Cardiac muscle cell (in vitro differentiated cells and primary cell): Measurements from ENCODE around the gene RIPOR2. TPM values are rescaled to one million over a fixed set of nuclear protein-coding genes. Genes with fewer than 3 reads are reported as not detected.

Experiments
- DNase-seq, 2 donors: peaks; one replicate each; pipeline versions ENCODE4 v3.0.0 to v3.0.0-alpha.2; 2010 to 2017; ENCODE audit warnings: low read depth in 1 of 2, low spot score in 1 of 2
- H3K27ac ChIP-seq: fragments of 200-600 bp; sonication (generic); 2 replicates; pipeline ENCODE4 v1.5.1; 2016
- H3K27me3 ChIP-seq: fragments of 200-600 bp; sonication (generic); 2 replicates; pipeline ENCODE4 v1.6.0; 2016; ENCODE audit warnings: control low read depth
- H3K36me3 ChIP-seq: fragments of 200-600 bp; sonication (generic); 2 replicates; pipeline ENCODE4 v1.5.1; 2016; ENCODE audit warnings: control low read depth
- H3K4me1 ChIP-seq: fragments of 200-600 bp; sonication (generic); 2 replicates; pipeline ENCODE4 v1.8.1; 2017; ENCODE audit warnings: low read depth, mild to moderate bottlenecking, mixed run types
- H3K4me3 ChIP-seq: fragments of 200-600 bp; sonication (generic); 2 replicates; pipeline ENCODE4 v1.5.1; 2016; ENCODE audit warnings: mild to moderate bottlenecking
- H3K9me3 ChIP-seq: fragments of 200-600 bp; sonication (generic); 2 replicates; pipeline ENCODE4 v1.5.1; 2017; ENCODE audit warnings: low read depth, mild to moderate bottlenecking, control low read depth
- CTCF ChIP-seq: IDR thresholded peaks from 2 replicates; pipeline ENCODE4 v1.5.1; 2012; ENCODE audit warnings: low read depth, mild to moderate bottlenecking, low read length
- polyA plus RNA-seq: library from polyadenylated mRNA; unstranded; fragments of >200 nt; fragmentation: Nextera tagmentation; extraction: Ambion mirVana; gene quantifications from 2 replicates; pipeline ENCODE4 v1.2.1, GENCODE V29; 2016
- total RNA-seq: library from RNA; depleted of rRNA; stranded (reverse); fragments of >200 nt; gene quantifications from 2 replicates; pipeline ENCODE4 v1.2.3, GENCODE V29; 2016

Gene RIPOR2
- total and polyA plus RNA-seq, 2 experiments from 2014 or later: 2.2 to 6.9 TPM

DNA sequence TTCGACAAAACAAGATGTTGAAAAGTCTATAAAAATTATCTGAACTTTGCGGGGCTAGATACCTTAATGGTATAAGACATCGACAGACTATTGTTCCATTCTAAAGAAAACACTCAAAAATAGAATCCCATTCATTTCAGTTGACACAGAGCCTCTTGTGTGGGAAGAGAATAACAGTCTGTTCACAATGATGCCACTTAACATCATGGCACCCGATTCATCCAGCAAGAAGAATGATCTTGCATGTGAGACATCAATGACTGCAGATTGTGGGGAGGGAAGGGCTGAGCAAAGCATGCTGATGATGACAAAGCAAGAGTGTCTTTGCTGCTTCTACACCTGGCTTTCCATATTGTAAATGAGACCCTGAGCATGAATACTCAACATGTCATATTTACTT, 87.3 kb downstream of the RIPOR2 start:
- Histone ChIP-seq H3K27ac (no peak overlapping the region), H3K4me3 (no peak overlapping the region), H3K4me1 (no peaks in the 10 kb centered on the region), H3K27me3 (no peaks in the 10 kb centered on the region), H3K36me3 (no peaks in the 10 kb centered on the region), H3K9me3 (no peaks in the 10 kb centered on the region)
- no peak for TF ChIP-seq CTCF
- no peak for DNase-seq

DNA sequence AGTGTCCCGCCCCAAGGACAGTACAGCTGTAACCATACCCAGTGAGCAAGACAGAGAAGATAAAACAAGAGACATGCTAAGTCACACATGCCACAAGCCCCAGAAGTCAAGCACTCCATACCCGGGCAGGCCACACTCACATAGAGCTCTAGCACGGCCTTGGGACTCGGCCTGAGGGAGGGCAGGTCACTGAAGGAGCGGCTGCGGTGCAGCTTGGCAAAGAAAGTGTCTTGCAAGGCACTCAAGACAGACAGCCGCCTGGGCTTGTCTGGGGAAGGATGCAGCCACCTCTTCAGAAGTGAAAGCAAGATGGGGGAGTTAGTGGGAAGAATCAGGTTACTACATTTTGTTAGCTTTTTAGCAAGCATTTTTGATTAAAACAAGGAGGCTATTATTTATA, 88.4 kb downstream of the RIPOR2 start:
- Histone ChIP-seq H3K4me1 (no peaks in the 10 kb centered on the region), H3K4me3 (no peak overlapping the region), H3K36me3 (no peaks in the 10 kb centered on the region), H3K27me3 (no peaks in the 10 kb centered on the region), H3K27ac (no peak overlapping the region), H3K9me3 (no peaks in the 10 kb centered on the region)
- TF ChIP-seq CTCF: no peak
- no peak for DNase-seq

- H3K27me3 ChIP-seq: no peaks in the 10 kb centered on the region
- H3K9me3 ChIP-seq: no peaks in the 10 kb centered on the region
- TF ChIP-seq CTCF: no peak
- H3K27ac ChIP-seq: no peak overlapping the region
- H3K36me3 ChIP-seq: no peaks in the 10 kb centered on the region
- no peak overlapping the region for H3K4me3 ChIP-seq
- no peaks in the 10 kb centered on the region for H3K4me1 ChIP-seq
- DNase-seq: no peak
Observed at GRCh38 chr6:24845578-24845977, 90.2 kb downstream of the RIPOR2 start.

GRCh38 chr6:24844903-24845302, 90.9 kb downstream of the RIPOR2 start:
- H3K4me3 ChIP-seq: no peak overlapping the region

GRCh38 chr6:24844061-24844460, 91.7 kb downstream of the RIPOR2 start:
- no peaks in the 10 kb centered on the region for H3K4me1 ChIP-seq
- no peak overlapping the region for H3K27ac ChIP-seq
- H3K4me3 ChIP-seq: no peak overlapping the region
- no peaks in the 10 kb centered on the region for H3K9me3 ChIP-seq
- no peaks in the 10 kb centered on the region for H3K27me3 ChIP-seq
- no peak for TF ChIP-seq CTCF
- no peak for DNase-seq
- no peaks in the 10 kb centered on the region for H3K36me3 ChIP-seq

More at GRCh38 chr6:24844903-24845302, 90.9 kb downstream of the RIPOR2 start:
- H3K9me3 ChIP-seq: no peaks in the 10 kb centered on the region
- DNase-seq: no peak
- TF ChIP-seq CTCF: no peak
- H3K27me3 ChIP-seq: no peaks in the 10 kb centered on the region
- no peaks in the 10 kb centered on the region for H3K4me1 ChIP-seq
- no peak overlapping the region for H3K27ac ChIP-seq
- no peaks in the 10 kb centered on the region for H3K36me3 ChIP-seq

GRCh38 chr6:24840187-24840586, 95.6 kb downstream of the RIPOR2 start:
- no peaks in the 10 kb centered on the region for H3K4me1 ChIP-seq
- no peak overlapping the region for H3K27ac ChIP-seq
- H3K36me3 ChIP-seq: no peaks in the 10 kb centered on the region
- no peak for DNase-seq
- TF ChIP-seq CTCF: no peak
- H3K9me3 ChIP-seq: no peaks in the 10 kb centered on the region
- H3K4me3 ChIP-seq: no peak overlapping the region
- no peaks in the 10 kb centered on the region for H3K27me3 ChIP-seq
